Measurements from ENCODE around the gene RAB4A. TPM values are rescaled to one million over a fixed set of nuclear protein-coding genes. Genes with fewer than 3 reads are reported as not detected.
"Not testable (repeated sequence)": the region's sequence is repeated elsewhere in the genome, so short reads cannot be mapped to it uniquely, and the experiment has no call there.

The RAB4A gene
- total RNA-seq, 4 donors from 2014 or later, result 22.1 to 36.7 (median 23.4) TPM

- Histone ChIP-seq H3K9me3 (no peaks in the 10 kb centered on the region), H3K4me1 (peaks cover 0 to 6% (median 0%) of the 10 kb centered on the region in 4 donors), H3K36me3 (peaks cover 0 to 30% (median 0%) of the 10 kb centered on the region in 3 donors), H3K27ac (no peak overlapping the region), H3K27me3 (no peaks in the 10 kb centered on the region), H3K4me3 (no peak overlapping the region)
- DNase-seq, result no peak
- no peak for TF ChIP-seq POLR2A (IDR thresholded peaks at IDR 0.05)
- TF ChIP-seq, protein P1, sequence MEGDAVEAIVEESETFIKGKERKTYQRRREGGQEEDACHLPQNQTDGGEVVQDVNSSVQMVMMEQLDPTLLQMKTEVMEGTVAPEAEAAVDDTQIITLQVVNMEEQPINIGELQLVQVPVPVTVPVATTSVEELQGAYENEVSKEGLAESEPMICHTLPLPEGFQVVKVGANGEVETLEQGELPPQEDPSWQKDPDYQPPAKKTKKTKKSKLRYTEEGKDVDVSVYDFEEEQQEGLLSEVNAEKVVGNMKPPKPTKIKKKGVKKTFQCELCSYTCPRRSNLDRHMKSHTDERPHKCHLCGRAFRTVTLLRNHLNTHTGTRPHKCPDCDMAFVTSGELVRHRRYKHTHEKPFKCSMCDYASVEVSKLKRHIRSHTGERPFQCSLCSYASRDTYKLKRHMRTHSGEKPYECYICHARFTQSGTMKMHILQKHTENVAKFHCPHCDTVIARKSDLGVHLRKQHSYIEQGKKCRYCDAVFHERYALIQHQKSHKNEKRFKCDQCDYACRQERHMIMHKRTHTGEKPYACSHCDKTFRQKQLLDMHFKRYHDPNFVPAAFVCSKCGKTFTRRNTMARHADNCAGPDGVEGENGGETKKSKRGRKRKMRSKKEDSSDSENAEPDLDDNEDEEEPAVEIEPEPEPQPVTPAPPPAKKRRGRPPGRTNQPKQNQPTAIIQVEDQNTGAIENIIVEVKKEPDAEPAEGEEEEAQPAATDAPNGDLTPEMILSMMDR (IDR thresholded peaks at IDR 0.05), result no peak
Observed at GRCh38 chr1:229323885-229324553, 53.1 kb downstream of the RAB4A start.

DNA sequence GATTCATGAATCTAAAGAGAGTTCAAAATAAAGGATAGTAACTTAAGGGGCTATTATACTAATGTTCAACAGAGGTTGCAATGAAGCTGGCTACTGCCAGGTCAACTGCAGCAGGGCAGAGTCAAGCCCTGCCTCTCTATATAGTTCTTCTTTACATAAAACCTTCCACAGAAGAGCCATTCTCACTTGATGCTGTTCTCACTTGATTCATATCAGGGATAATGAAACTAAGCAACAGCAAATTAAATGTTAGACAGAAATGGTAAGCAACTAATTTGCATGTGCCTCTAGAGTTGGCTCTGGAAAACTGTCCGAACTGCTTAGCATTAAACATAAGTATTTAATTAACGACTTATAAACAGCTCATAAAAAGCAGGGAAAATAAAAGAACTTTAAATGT, 54.5 kb downstream of the RAB4A start:
- Histone ChIP-seq H3K36me3 (peaks cover 0 to 21% (median 0%) of the 10 kb centered on the region in 3 donors), H3K27ac (no peak overlapping the region)

GRCh38 chr1:229325853-229326487, 55.1 kb downstream of the RAB4A start:
- no peaks in the 10 kb centered on the region for H3K27me3 ChIP-seq
- H3K27ac ChIP-seq, result no peak overlapping the region
- peak overlapping the region in 1 of 4 donors; percentile 8 for H3K4me3 ChIP-seq
- no peak for DNase-seq
- peaks cover 0 to 21% (median 0%) of the 10 kb centered on the region in 3 donors for H3K36me3 ChIP-seq
- H3K9me3 ChIP-seq, result no peaks in the 10 kb centered on the region
- no peak for TF ChIP-seq POLR2A (IDR thresholded peaks at IDR 0.05)
- H3K4me1 ChIP-seq, result peaks cover 0 to 6% (median 0%) of the 10 kb centered on the region in 4 donors

More for the DNA sequence above, 54.5 kb downstream of the RAB4A start:
- Histone ChIP-seq H3K9me3 (no peaks in the 10 kb centered on the region), H3K4me1 (peaks cover 0 to 6% (median 0%) of the 10 kb centered on the region in 4 donors), H3K4me3 (peak overlapping the region in 1 of 4 donors; percentile 8), H3K27me3 (no peaks in the 10 kb centered on the region)
- DNase-seq, result no peak
- TF ChIP-seq POLR2A (IDR thresholded peaks at IDR 0.05), result no peak
- TF ChIP-seq, protein P1 (IDR thresholded peaks at IDR 0.05), result no peak

- peaks cover 0 to 21% (median 0%) of the 10 kb centered on the region in 3 donors for H3K36me3 ChIP-seq
- H3K4me3 ChIP-seq, result no peak overlapping the region
Observed at GRCh38 chr1:229326601-229327000, 55.7 kb downstream of the RAB4A start.

DNA sequence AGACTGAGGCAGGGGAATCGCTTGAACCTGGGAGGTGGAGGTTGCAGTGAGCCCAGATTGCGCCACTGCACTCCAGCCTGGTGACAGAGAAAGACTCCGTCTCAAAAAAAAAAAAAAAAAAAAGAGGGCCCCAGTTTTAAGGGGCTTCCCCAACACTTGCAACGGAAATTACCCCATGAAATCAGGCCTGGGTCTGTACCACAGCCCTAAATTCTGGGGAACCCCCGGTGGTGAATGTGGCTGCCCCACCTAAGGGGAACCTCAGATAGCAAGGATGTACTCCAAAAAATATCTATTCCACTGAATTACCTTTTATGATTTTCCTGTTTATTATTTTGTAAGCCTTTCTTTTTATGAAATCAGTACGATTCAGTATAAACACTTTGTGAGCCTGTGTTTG, 56.9 kb downstream of the RAB4A start:
- not testable (repeated sequence) for H3K4me1 ChIP-seq, DNase-seq, H3K36me3 ChIP-seq

More at GRCh38 chr1:229326601-229327000, 55.7 kb downstream of the RAB4A start:
- Histone ChIP-seq H3K9me3 (no peaks in the 10 kb centered on the region), H3K4me1 (peaks cover 0 to 6% (median 0%) of the 10 kb centered on the region in 4 donors), H3K27ac (no peak overlapping the region), H3K27me3 (no peaks in the 10 kb centered on the region)
- no peak for DNase-seq
- TF ChIP-seq, protein P1 (IDR thresholded peaks at IDR 0.05), result no peak
- TF ChIP-seq POLR2A (IDR thresholded peaks at IDR 0.05), result no peak

GRCh38 chr1:229328598-229329362, 57.9 kb downstream of the RAB4A start:
- Histone ChIP-seq H3K36me3 (no peaks in the 10 kb centered on the region), H3K4me3 (no peak overlapping the region), H3K9me3 (no peaks in the 10 kb centered on the region), H3K27me3 (no peaks in the 10 kb centered on the region), H3K4me1 (peaks cover 0 to 6% (median 0%) of the 10 kb centered on the region in 4 donors), H3K27ac (no peak overlapping the region)
- no peak for DNase-seq
- no peak for TF ChIP-seq POLR2A (IDR thresholded peaks at IDR 0.05)
- TF ChIP-seq, protein P1 (IDR thresholded peaks at IDR 0.05), result no peak

More for the DNA sequence above, 56.9 kb downstream of the RAB4A start:
- not testable (repeated sequence) for H3K27me3 ChIP-seq, H3K4me3 ChIP-seq, H3K9me3 ChIP-seq, H3K27ac ChIP-seq

Measured in Peyer's patch (tissue), 4 donors.